Measurements from ENCODE around the gene NUP37.

NUP37 gene

DNA sequence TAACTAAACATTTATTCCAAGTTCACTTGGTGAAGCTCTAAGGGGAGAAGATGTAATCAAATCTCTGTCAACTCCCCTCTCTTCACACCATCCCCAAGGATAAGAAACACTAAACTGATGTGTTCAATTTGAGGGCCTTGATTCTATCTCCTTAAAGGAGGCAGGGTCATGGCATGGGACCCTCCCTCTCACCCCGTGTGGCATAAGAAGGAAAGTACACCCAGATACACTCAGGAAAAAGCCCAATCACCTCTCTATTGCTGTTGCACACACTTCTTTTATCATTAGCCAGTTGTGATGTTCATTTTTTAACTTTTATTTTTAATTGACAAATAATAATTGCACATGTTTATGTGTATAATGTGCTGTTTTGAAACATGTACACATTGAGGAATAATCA, 93.2 kb downstream of the NUP37 start:
- no peaks in the 10 kb centered on the region for H3K4me1 Mint-ChIP-seq (ENCODE audit: low read depth)
- no peaks in the 10 kb centered on the region for H3K27me3 Mint-ChIP-seq (ENCODE audit: low read depth)
- H3K27ac Mint-ChIP-seq: no peak overlapping the region
- H3K4me3 Mint-ChIP-seq: no peak overlapping the region
- peaks cover 14% of the 10 kb centered on the region for H3K36me3 Mint-ChIP-seq (ENCODE audit: low read depth)
- H3K9me3 Mint-ChIP-seq: no peaks in the 10 kb centered on the region

DNA sequence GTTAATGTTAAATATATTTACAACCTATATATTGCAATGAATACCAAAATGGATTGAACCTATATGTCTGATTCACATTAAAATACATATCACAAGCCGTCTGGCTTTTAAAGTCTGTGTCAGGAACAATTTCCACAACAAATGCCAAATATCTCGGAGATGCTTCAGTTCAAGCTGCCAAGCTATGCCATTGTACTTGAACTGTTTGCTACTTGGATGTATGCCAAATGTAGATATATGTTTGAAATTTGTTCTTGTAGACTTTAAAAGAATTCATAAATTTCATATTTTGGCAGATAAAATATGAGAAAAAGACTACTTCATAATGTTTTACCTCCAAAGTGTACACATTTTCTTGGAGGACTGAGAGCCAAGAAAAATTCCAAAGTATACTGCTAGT, 95.1 kb downstream of the NUP37 start:
- H3K27ac Mint-ChIP-seq: no peak overlapping the region
- no peaks in the 10 kb centered on the region for H3K9me3 Mint-ChIP-seq
- no peak overlapping the region for H3K4me3 Mint-ChIP-seq
- no peaks in the 10 kb centered on the region for H3K4me1 Mint-ChIP-seq (ENCODE audit: low read depth)
- H3K27me3 Mint-ChIP-seq (ENCODE audit: low read depth): no peaks in the 10 kb centered on the region
- H3K36me3 Mint-ChIP-seq (ENCODE audit: low read depth): peaks cover 19% of the 10 kb centered on the region

DNA sequence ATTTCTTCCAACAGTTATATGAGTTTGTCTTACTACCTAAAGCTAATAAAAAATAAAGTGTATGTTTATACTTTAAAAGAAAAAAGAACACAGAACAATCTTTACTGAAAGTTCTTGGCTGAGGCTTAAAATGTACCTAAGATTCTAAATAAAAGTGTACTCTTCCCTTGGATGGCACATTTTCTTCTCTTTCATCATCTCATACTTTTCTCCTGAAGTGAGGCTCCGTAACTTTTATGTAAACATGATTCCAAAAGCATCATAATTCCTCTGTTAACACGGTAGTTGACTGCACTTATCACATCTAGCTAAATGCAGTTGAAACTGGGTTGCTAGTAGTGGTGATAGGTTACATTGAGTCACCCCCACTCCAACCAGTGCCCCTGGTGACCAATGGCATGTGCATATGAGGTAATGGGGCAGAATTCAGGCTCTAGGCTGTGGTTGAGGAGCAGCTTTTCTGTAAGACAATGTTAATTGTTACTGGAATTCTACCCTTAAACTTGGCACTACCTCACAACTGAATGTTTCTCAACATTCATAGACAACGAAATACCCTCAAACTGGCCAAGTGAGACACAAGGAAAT, 96.5 kb downstream of the NUP37 start:
- no peaks in the 10 kb centered on the region for H3K9me3 Mint-ChIP-seq
- H3K27me3 Mint-ChIP-seq (ENCODE audit: low read depth): no peaks in the 10 kb centered on the region
- H3K27ac Mint-ChIP-seq: no peak overlapping the region
- peaks cover 19% of the 10 kb centered on the region for H3K36me3 Mint-ChIP-seq (ENCODE audit: low read depth)
- H3K4me1 Mint-ChIP-seq (ENCODE audit: low read depth): no peaks in the 10 kb centered on the region
- no peak overlapping the region for H3K4me3 Mint-ChIP-seq

All from T-helper 1 cell treated with Interleukin-12 subunit alpha and Interleukin-12 subunit beta and Interleukin-4 antibody, amounts not matched to agents 30 μg/mL and 1 μg/mL, for 36 hours (primary cell).